Activated naive CD8-positive, alpha-beta T cell (primary cell): Measurements from ENCODE around the gene LRRC56.

Experiments
- H3K27ac Mint-ChIP-seq: one replicate; pipeline ENCODE4 v1.8.0; 2021; ENCODE audit warnings: mixed read lengths
- H3K27me3 Mint-ChIP-seq: one replicate; pipeline ENCODE4 v1.8.0; 2021; ENCODE audit warnings: mixed read lengths
- H3K36me3 Mint-ChIP-seq: one replicate; pipeline ENCODE4 v1.8.0; 2021; ENCODE audit warnings: mixed read lengths
- H3K4me1 Mint-ChIP-seq: one replicate; pipeline ENCODE4 v1.8.0; 2021; ENCODE audit warnings: low read depth, mixed read lengths
- H3K4me3 Mint-ChIP-seq: one replicate; pipeline ENCODE4 v1.8.0; 2021; ENCODE audit warnings: mild to moderate bottlenecking, mixed read lengths
- H3K9me3 Mint-ChIP-seq: one replicate; pipeline ENCODE4 v1.8.0; 2021; ENCODE audit warnings: low read depth, mixed read lengths

Gene LRRC56

DNA sequence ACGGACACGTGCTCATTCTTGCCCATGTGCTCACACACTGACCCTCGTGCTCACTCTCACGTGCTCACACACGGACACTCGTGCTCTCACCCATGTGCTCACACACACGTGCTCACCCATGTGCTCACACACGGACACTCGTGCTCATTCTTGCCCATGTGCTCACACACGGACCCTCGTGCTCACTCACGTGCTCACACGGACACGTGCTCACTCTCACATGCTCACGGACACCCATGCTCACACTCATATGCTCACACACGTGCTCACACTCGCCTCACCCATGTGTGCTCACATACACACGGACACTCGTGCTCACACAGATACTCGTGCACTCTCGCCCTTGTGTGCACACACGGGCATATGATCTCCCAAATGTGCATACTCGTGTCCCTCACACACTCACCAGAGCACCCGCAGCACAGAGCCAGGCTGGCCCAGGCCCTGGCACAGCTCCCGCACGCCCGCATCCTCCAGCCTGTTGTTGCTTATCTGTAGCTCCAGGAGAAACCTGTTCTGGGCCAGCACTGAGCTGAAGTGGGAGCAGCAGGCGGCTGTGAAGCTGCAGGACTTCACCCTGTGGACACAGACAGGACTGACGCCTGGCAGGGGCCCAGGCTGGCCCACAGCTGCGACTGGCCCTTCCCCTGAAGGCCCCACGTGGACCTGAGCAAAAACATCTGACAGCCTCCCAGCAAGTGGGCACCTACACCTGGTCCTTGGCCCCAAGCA is 39.6 kb upstream of the LRRC56 start:
- Mint-ChIP-seq H3K27ac (peak overlapping the region; percentile 89), H3K4me1 (peaks cover 2% of the 10 kb centered on the region), H3K4me3 (no peak overlapping the region), H3K9me3 (no peaks in the 10 kb centered on the region), H3K27me3 (no peaks in the 10 kb centered on the region), H3K36me3 (peaks cover 10% of the 10 kb centered on the region)

- peak overlapping the region; percentile 64 for H3K27ac Mint-ChIP-seq
- H3K4me1 Mint-ChIP-seq, result peaks cover 6% of the 10 kb centered on the region
- no peaks in the 10 kb centered on the region for H3K9me3 Mint-ChIP-seq
- no peak overlapping the region for H3K4me3 Mint-ChIP-seq
- H3K36me3 Mint-ChIP-seq, result peaks cover 10% of the 10 kb centered on the region
- H3K27me3 Mint-ChIP-seq, result no peaks in the 10 kb centered on the region
Measured at GRCh38 chr11:498297-499181, 38.8 kb upstream of the LRRC56 start.

- Mint-ChIP-seq H3K27me3 (no peaks in the 10 kb centered on the region), H3K36me3 (peaks cover 10% of the 10 kb centered on the region), H3K9me3 (no peaks in the 10 kb centered on the region), H3K4me1 (peaks cover 9% of the 10 kb centered on the region), H3K4me3 (no peak overlapping the region), H3K27ac (no peak overlapping the region)
Measured at GRCh38 chr11:499201-500076, 37.9 kb upstream of the LRRC56 start.

GRCh38 chr11:501001-501682 is 36.2 kb upstream of the LRRC56 start:
- Mint-ChIP-seq H3K27me3 (no peaks in the 10 kb centered on the region), H3K4me1 (peaks cover 22% of the 10 kb centered on the region), H3K4me3 (no peak overlapping the region), H3K27ac (no peak overlapping the region), H3K9me3 (no peaks in the 10 kb centered on the region), H3K36me3 (peaks cover 7% of the 10 kb centered on the region)

DNA sequence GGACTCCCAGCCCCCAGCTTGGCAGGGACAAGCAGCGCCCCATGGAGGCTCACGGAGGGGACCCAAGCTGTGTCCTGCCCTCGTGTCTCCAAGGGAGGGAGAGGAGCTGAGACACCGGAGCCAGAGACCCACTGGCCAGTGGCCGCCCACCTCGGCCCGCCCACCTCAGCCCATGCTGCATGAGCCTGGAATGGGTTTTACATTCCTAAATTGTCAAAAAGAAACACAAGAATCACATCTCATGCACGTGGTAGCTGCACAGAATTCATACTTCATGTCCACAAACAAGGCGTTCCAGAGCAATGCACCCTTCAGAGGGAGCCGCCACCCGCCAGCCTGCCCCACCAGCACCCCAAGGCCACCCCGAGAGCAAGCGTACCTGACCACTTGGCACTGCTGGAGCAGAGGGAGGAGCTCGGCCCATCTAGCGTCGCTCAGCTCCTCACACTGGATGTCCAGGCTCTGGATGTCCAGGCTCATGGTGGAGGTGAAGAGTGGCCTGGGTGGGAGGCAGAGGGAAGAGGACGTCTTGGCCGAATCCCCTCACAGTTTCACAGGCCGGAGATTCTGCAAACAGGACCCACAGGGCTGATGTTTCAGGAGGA is 35.5 kb upstream of the LRRC56 start:
- H3K9me3 Mint-ChIP-seq, result no peaks in the 10 kb centered on the region
- no peak overlapping the region for H3K4me3 Mint-ChIP-seq
- H3K27ac Mint-ChIP-seq, result no peak overlapping the region
- H3K36me3 Mint-ChIP-seq, result peaks cover 7% of the 10 kb centered on the region
- H3K4me1 Mint-ChIP-seq, result peaks cover 23% of the 10 kb centered on the region
- H3K27me3 Mint-ChIP-seq, result no peaks in the 10 kb centered on the region

- Mint-ChIP-seq H3K27me3 (no peaks in the 10 kb centered on the region), H3K36me3 (peaks cover 1% of the 10 kb centered on the region), H3K4me3 (no peak overlapping the region), H3K4me1 (peaks cover 21% of the 10 kb centered on the region), H3K27ac (no peak overlapping the region), H3K9me3 (no peaks in the 10 kb centered on the region)
Measured at GRCh38 chr11:502288-503178, 34.8 kb upstream of the LRRC56 start.

- Mint-ChIP-seq H3K27me3 (no peaks in the 10 kb centered on the region), H3K27ac (peak overlapping the region; percentile 10), H3K4me1 (peaks cover 26% of the 10 kb centered on the region), H3K36me3 (no peaks in the 10 kb centered on the region), H3K9me3 (no peaks in the 10 kb centered on the region), H3K4me3 (peak overlapping the region; percentile 40)
Measured at GRCh38 chr11:503179-503981, 33.9 kb upstream of the LRRC56 start.

DNA sequence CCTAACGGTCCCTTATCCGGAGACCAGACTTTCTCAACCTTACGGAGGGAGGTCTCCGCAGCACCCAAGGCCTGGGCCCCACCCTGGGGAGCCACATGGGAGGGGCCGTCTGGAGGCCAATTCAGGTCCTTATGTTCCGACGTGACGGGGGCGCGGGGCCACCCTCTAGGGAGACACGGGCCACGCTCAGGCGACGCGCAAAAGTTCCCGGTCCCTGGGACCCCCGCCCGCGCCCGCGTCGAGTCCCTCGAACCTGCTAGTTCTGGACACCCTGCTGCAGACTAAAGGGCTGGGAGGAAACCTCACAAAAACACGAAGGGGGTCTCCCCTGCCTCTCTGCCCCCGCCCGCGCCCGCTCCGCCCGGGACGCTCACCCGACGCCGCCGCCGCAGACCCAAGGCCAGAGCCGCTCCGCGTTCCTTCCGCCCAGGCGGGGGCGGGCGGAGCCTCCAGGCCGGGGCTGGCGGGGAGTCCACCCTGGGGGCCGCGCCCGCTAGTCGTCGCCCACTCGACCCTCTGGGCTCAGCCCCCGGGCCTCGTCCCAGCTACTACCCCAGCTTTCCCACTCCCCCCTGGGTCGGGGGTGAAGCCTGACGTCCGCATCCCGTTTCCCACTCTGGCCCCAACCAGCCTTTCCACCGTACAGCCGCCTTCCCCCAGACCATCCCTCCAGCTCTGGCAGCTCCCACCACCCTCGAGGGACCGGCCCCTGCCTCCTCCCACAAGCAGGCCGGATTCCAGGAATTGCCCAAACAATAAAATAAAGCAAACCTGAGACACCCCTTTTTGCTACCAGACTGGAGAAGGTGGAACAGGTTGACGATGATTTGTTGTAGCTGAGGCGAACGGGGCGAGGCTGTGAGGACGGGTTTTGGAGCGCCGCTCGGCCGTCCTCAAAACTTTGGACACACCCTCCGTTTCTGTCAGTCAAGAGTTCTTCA is 33.0 kb upstream of the LRRC56 start:
- peak overlapping the region; percentile 61 for H3K27ac Mint-ChIP-seq
- H3K4me3 Mint-ChIP-seq, result peak overlapping the region; percentile 96
- H3K27me3 Mint-ChIP-seq, result no peaks in the 10 kb centered on the region
- H3K36me3 Mint-ChIP-seq, result no peaks in the 10 kb centered on the region
- no peaks in the 10 kb centered on the region for H3K9me3 Mint-ChIP-seq
- peaks cover 26% of the 10 kb centered on the region for H3K4me1 Mint-ChIP-seq

DNA sequence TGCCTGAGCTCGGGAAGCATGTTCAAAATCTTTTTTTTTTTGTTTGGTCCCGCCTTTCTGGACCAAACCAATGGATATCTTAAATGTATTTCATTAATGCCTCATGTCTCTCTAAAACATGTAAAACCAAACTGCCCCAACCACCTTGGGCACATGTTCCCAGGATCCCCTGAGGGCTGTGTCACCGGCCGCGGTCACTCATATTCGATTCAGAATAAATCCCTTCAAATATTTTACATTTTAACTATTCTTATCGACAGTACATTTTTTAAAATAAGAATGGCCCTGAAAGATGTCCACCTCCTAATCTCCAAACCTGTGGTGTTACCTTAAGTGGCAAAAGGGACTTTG is 32.4 kb upstream of the LRRC56 start:
- peak overlapping the region; percentile 96 for H3K4me3 Mint-ChIP-seq
- peak overlapping the region; percentile 61 for H3K27ac Mint-ChIP-seq
- H3K27me3 Mint-ChIP-seq, result no peaks in the 10 kb centered on the region

GRCh38 chr11:506238-506994 is 30.9 kb upstream of the LRRC56 start:
- Mint-ChIP-seq H3K4me1 (peaks cover 26% of the 10 kb centered on the region), H3K36me3 (no peaks in the 10 kb centered on the region)

More for the DNA sequence above, 32.4 kb upstream of the LRRC56 start:
- Mint-ChIP-seq H3K36me3 (no peaks in the 10 kb centered on the region), H3K9me3 (no peaks in the 10 kb centered on the region), H3K4me1 (peaks cover 26% of the 10 kb centered on the region)

GRCh38 chr11:506995-507726 is 30.2 kb upstream of the LRRC56 start, which contains the start of gene RNH1:
Gene RNH1, minus strand, starts transcription at chr11:507242. Its CDS starts 5,080 bp downstream, at chr11:502162.
- no peaks in the 10 kb centered on the region for H3K36me3 Mint-ChIP-seq
- peak within 1 kb of the TSS; percentile 96 for H3K4me3 Mint-ChIP-seq
- no peaks in the 10 kb centered on the region for H3K27me3 Mint-ChIP-seq
- H3K27ac Mint-ChIP-seq, result peak within 1 kb of the TSS; percentile 99
- no peaks in the 10 kb centered on the region for H3K9me3 Mint-ChIP-seq
- H3K4me1 Mint-ChIP-seq, result peaks cover 26% of the 10 kb centered on the region

More at GRCh38 chr11:506238-506994, 30.9 kb upstream of the LRRC56 start:
- peak overlapping the region; percentile 99 for H3K27ac Mint-ChIP-seq
- no peaks in the 10 kb centered on the region for H3K9me3 Mint-ChIP-seq
- H3K4me3 Mint-ChIP-seq, result peak overlapping the region; percentile 96
- no peaks in the 10 kb centered on the region for H3K27me3 Mint-ChIP-seq
